GM15510 (cell line): ENCODE measurements around the gene CATSPERB.

Source experiments
- POLR2A ChIP-seq: IDR thresholded peaks from 3 replicates; pipeline ENCODE4 v1.6.1; 2011; ENCODE audit warnings: borderline replicate concordance; ENCODE audit not compliant: insufficient read length; ENCODE audit errors: extremely low read depth

Gene CATSPERB

GRCh38 chr14:91693346-91693745, 38.5 kb downstream of the CATSPERB start:
- TF ChIP-seq POLR2A: no peak

- TF ChIP-seq POLR2A: no peak
These were observed 39.8 kb downstream of the CATSPERB start for GRCh38 chr14:91692075-91692474.

- no peak for TF ChIP-seq POLR2A
These were observed 42.3 kb downstream of the CATSPERB start for GRCh38 chr14:91689608-91690007.

GRCh38 chr14:91685600-91685999, 46.3 kb downstream of the CATSPERB start:
- no peak for TF ChIP-seq POLR2A

DNA sequence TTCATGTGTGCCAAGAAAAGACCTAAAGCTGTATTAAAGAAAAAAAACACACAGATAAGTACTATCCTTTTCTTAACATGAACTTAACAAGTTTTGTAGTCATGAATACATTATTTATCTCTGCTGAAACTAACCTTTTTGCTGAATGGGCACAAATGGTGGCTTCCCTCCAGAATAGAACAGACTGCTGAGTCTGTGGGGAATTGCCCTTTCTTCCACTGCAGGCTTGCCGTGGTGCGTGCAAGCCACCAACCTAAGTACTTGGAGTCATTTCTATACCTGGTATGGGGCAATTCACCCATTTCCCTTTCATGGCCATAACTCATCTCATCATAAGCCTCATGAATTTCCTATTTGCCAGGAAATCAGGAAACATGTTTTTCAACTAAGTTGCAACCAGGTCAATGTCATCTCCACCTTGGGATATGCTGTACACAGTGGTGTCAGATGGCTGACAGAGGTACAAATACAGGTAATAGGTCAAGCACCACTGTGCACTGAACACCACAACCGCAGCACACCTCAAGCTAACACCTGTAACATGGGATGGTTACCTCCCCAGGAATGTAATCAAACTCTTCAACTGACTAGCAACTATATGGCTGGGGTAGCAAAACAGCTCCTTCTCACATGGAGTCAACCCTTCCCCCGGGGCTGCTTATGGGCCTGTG, 49.9 kb downstream of the CATSPERB start:
- TF ChIP-seq POLR2A: no peak

- no peak for TF ChIP-seq POLR2A
These were observed 50.8 kb downstream of the CATSPERB start for GRCh38 chr14:91681118-91681517.

DNA sequence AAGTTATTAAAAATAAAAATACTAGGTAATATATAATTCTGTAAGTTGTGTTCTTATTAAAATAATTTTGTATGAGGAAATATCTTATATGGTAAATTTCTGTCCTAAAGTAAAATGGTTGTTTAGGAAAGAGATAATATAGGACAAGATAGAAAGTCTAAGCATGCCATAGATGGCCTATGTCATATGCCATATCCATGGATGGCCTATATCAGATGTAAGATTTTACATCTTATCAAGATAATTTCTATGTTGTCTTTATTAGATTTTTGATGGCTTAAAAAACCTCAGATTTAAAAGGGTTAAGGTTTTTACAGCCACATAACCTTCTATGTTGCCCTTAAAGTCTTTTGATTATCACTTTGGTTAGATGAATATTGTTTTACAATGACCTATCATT, 52.6 kb downstream of the CATSPERB start:
- TF ChIP-seq POLR2A: no peak

DNA sequence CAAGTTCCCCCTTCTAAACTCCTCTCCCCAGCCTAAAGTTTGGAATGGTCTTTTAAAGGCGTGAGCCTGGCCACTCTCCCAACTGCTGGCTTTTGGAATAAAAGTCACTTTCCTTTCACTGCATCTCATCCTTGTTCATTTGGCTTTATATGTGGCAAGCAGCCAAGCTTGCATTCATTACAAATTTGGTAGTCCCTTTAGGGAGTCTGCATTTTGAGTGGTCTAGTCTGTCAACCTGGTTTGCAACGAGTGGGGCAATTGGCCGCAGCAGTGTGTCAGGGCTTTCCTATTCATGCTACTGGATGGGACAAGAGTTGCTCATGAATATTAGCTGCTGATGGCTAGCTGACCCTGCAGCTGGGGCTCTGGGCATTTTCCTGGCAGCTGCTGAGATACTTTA, 57.0 kb downstream of the CATSPERB start:
- no peak for TF ChIP-seq POLR2A

DNA sequence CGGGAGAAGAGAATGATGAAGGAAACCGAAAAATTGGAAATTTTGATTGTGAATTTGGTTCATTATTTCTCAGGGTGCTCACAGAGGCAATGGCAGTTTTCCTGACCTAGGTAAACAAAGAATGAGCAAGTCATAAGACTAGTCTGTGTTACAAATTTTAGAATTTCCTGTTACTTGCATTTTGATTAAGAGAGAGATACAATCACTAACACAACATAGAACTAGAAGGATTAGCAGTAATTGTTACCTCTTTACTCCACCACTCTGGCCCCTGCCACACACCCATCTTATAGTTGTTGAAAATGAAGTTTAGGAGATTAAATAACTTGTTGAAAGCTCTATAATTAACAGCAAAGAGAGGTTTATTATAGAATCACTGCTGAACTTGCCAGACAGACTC, 62.0 kb downstream of the CATSPERB start:
- TF ChIP-seq POLR2A: no peak

GRCh38 chr14:91660790-91661189, 71.1 kb downstream of the CATSPERB start:
- no peak for TF ChIP-seq POLR2A

DNA sequence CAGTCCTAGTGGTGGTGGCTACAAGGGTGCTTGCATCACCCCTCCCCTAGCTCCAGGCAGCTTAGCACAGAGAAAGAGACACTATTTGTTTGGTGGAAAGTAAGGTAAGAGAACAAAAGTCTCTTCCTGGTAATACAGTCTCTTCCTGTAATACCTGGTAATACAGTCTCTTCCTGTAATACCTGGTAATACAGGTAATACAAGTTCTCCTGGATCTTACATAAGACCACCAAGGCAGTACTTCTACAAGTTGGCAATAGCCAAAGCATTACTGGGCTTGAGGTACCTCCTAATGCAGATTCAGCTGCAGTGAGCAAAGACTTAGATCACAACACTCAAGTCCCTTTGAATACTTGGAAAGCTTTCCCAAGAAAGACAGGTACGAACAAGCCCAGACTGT, 77.0 kb downstream of the CATSPERB start:
- no peak for TF ChIP-seq POLR2A

DNA sequence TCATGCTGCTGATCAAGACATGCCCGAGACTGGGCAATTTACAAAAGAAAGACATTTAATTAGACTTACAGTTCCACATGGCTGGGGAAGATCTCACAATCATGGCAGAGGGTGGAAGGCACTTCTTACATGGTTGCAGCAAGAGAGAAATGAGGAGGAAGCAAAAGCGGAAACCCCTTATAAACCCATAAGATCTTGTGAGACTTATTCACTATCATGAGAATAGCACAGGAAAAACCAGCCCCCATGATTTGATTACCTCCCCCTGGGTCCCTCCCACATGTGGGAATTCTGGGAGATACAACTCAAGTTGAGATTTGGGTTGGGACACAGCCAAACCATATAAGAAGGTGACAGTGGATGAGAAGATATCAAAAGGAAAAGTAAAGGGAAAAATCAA, 78.4 kb downstream of the CATSPERB start:
- no peak for TF ChIP-seq POLR2A

DNA sequence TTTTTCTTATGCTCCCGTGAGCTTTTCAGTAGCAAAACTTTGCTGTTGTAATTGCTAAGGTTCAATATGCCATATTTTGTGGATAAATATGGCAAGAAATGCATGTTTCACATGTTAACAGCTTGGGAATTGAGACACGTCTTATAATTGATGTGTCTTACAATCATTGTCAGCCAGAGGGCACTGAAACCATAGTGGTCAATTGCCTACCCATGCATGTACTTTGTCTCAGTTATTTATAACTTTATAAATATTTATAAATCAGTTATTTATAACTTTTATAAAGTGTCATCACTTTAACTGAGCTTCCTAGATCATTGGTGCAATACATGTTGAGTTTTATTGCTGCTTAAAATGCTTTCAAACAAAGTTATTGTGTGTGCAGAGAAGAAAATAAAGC, 82.0 kb downstream of the CATSPERB start:
- no peak for TF ChIP-seq POLR2A

GRCh38 chr14:91647856-91648255, 84.0 kb downstream of the CATSPERB start:
- TF ChIP-seq POLR2A: no peak

- TF ChIP-seq POLR2A: no peak
These were observed 95.3 kb downstream of the CATSPERB start for GRCh38 chr14:91636604-91637003.

DNA sequence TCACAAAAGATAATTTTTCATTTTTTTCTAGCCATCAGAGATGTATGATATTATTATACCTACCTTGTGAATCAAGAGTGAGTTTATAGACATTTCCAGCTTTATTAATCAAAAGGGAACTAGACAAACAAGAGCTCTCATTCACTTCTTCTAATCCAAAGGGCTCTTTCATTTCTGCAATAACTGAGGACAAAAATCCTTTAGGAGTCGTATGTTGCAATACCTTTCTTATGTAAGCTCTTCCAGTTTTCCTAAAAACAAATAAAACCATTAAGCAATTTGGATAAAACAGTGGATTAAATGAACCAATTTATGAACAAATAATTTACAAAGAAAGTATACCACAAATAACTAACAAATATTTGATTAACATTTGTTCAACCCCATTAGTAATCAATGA, 107.1 kb downstream of the CATSPERB start:
- no peak for TF ChIP-seq POLR2A

DNA sequence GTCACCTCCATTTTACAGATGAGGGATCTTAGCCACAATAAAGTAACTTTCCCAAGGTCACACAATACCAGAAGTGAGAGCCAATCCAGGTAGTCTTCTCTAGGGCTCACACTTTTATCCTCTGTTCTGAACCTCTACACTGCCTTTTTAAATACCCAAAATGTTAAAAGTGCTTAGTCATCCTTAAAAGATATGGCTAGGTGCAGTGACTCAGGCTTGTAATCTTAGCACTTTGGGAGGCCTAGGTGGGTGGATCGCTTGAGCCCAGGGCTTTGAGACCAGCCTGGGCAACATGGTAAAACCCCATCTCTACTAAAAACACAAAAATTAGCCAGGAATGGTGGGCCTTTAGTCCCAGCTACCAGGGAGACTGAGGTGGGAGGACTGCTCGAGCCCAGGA, 117.7 kb downstream of the CATSPERB start:
- TF ChIP-seq POLR2A: no peak
